ENCODE measurements around the gene ZBTB47.

GRCh38 chr3:42658771-42659390 lies 5.4 kb downstream of the ZBTB47 start:
- TF ChIP-seq, protein P1, sequence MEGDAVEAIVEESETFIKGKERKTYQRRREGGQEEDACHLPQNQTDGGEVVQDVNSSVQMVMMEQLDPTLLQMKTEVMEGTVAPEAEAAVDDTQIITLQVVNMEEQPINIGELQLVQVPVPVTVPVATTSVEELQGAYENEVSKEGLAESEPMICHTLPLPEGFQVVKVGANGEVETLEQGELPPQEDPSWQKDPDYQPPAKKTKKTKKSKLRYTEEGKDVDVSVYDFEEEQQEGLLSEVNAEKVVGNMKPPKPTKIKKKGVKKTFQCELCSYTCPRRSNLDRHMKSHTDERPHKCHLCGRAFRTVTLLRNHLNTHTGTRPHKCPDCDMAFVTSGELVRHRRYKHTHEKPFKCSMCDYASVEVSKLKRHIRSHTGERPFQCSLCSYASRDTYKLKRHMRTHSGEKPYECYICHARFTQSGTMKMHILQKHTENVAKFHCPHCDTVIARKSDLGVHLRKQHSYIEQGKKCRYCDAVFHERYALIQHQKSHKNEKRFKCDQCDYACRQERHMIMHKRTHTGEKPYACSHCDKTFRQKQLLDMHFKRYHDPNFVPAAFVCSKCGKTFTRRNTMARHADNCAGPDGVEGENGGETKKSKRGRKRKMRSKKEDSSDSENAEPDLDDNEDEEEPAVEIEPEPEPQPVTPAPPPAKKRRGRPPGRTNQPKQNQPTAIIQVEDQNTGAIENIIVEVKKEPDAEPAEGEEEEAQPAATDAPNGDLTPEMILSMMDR (IDR thresholded peaks at IDR 0.05; ENCODE audit: borderline replicate concordance, extremely low read depth, low read length, poor library complexity, severe bottlenecking): no peak
- no peak for TF ChIP-seq EZH2 (IDR thresholded peaks at IDR 0.05; ENCODE audit: borderline replicate concordance, low read depth, low read length, severe bottlenecking)

Measured in DND-41 (cell line).